Subcutaneous adipose tissue (tissue), 4 donors: Measurements from ENCODE around the gene SKAP1. TPM values are rescaled to one million over a fixed set of nuclear protein-coding genes. Genes with fewer than 3 reads are reported as not detected.

Experiments used
- total RNA-seq, 4 donors: library from RNA; depleted of rRNA; stranded (reverse); fragments of >200 nt; gene quantifications; one replicate each; pipeline ENCODE4 v1.1.0, GENCODE V29; 2016
- TF ChIP-seq, protein P1 (sequence below): fragments of 450-650 bp; IDR thresholded peaks from one replicate; pipeline ENCODE4 v1.5.1; 2016; ENCODE audit warnings: low read depth, mild to moderate bottlenecking, control low read depth, antibody characterized with exemption, moderate library complexity

SKAP1 gene
- total RNA-seq, 4 donors from 2014 or later: 2.5 to 3.9 (median 3.1) TPM; not detected in 1

GRCh38 chr17:48444516-48445247 lies 14.7 kb upstream of the SKAP1 start:
- TF ChIP-seq, protein P1, sequence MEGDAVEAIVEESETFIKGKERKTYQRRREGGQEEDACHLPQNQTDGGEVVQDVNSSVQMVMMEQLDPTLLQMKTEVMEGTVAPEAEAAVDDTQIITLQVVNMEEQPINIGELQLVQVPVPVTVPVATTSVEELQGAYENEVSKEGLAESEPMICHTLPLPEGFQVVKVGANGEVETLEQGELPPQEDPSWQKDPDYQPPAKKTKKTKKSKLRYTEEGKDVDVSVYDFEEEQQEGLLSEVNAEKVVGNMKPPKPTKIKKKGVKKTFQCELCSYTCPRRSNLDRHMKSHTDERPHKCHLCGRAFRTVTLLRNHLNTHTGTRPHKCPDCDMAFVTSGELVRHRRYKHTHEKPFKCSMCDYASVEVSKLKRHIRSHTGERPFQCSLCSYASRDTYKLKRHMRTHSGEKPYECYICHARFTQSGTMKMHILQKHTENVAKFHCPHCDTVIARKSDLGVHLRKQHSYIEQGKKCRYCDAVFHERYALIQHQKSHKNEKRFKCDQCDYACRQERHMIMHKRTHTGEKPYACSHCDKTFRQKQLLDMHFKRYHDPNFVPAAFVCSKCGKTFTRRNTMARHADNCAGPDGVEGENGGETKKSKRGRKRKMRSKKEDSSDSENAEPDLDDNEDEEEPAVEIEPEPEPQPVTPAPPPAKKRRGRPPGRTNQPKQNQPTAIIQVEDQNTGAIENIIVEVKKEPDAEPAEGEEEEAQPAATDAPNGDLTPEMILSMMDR: no peak

GRCh38 chr17:48443712-48444111 lies 13.7 kb upstream of the SKAP1 start:
- TF ChIP-seq, protein P1: no peak

GRCh38 chr17:48442819-48443218 lies 12.8 kb upstream of the SKAP1 start:
- TF ChIP-seq, protein P1: no peak

GRCh38 chr17:48441862-48442261 lies 11.8 kb upstream of the SKAP1 start:
- TF ChIP-seq, protein P1: no peak

GRCh38 chr17:48441231-48441711 lies 11.3 kb upstream of the SKAP1 start:
- TF ChIP-seq, protein P1: no peak

DNA sequence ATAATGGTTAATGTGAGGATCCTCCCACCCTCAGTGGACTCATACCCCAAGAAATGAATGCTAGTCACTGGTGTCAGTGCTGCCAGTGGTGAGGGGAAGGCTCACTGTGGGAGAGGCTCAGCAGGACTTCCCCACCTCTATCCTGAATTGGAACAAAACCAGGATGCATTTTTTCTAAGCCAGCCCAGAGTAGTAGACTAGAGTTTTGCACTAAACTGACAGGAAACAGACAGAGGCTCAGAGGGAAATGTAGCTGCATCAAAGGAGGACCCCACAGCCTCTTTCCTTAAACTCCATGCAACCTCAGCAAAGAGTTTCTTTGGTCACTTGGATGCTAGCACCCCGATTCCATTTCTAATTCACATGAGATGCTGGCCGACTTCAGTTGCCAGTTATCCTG lies 10.7 kb upstream of the SKAP1 start:
- TF ChIP-seq, protein P1: no peak

DNA sequence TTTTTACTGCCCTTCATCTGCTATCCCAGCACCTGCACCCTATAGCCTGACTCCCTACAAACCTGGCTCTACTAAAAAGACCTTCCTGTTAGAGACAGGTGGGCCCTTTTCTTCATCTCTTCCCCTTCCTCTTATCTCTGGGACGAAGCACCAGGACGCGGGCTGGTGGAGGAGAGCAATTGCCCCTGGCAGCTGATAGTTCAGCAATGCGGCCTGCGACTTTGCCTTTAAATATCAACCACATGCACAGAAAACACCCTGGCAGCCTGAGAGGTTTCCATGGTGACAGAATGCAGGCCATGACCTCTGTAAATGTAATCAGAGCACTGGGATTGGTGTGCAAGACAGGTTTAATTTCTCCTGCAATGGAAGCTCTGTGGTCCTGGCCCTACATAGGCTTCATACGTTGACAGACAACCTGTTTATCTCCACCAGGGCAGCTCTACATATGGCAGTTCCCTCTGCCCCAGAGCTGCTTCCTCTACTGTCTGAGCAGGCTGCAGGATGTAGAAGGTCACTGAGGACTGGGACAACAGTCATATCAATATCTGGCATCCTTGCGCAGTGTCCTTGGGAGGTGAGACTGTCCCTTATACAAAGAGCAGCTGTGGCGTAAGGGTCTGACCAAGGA lies 10.0 kb upstream of the SKAP1 start:
- TF ChIP-seq, protein P1: no peak
